Activated CD8-positive, alpha-beta memory T cell treated with anti-CD3 and anti-CD28 coated beads, Interleukin-2, amount 10 ng/mL, durations not matched to agents 7 days and 5 days (primary cell): ENCODE data around the gene UBE2C. TPM values are rescaled to one million over a fixed set of nuclear protein-coding genes. Genes with fewer than 3 reads are reported as not detected.

Experiments used
- ATAC-seq: fragments of 150-1000 bp; cut with Tn5 transposase; one replicate; pipeline ENCODE4 v1.10.0; 2021; ENCODE audit warnings: moderate library complexity
- CTCF ChIA-PET: fragments of 350-600 bp; sonication (Branson Sonifier 250); formaldehyde crosslinking; loops from one replicate; lab custom pipeline; 2021; ENCODE audit warnings: antibody characterized with exemption; lab: Charles Lee
- DNase-seq: peaks from one replicate; pipeline ENCODE4 v3.0.0-alpha.2; 2020
- H3K27ac Mint-ChIP-seq: one replicate; pipeline ENCODE4 v1.8.0; 2021; ENCODE audit warnings: mild to moderate bottlenecking, mixed read lengths
- H3K27me3 Mint-ChIP-seq: one replicate; pipeline ENCODE4 v1.8.0; 2021; ENCODE audit warnings: mixed read lengths
- H3K36me3 Mint-ChIP-seq: one replicate; pipeline ENCODE4 v1.8.0; 2021; ENCODE audit warnings: mild to moderate bottlenecking, mixed read lengths
- H3K4me1 Mint-ChIP-seq: one replicate; pipeline ENCODE4 v1.8.0; 2021; ENCODE audit warnings: mixed read lengths
- H3K4me3 Mint-ChIP-seq: one replicate; pipeline ENCODE4 v1.8.0; 2021; ENCODE audit warnings: mild to moderate bottlenecking, moderate library complexity, mixed read lengths
- H3K9me3 Mint-ChIP-seq: one replicate; pipeline ENCODE4 v1.8.0; 2022; ENCODE audit warnings: low read depth, mixed read lengths
- total RNA-seq, 2 experiments: library from RNA; stranded (reverse); gene quantifications; one replicate each; pipeline ENCODE4 v1.2.3, GENCODE V29; 2021

The UBE2C gene
- total RNA-seq, 2 experiments from 2014 or later: 206 to 219 TPM

DNA sequence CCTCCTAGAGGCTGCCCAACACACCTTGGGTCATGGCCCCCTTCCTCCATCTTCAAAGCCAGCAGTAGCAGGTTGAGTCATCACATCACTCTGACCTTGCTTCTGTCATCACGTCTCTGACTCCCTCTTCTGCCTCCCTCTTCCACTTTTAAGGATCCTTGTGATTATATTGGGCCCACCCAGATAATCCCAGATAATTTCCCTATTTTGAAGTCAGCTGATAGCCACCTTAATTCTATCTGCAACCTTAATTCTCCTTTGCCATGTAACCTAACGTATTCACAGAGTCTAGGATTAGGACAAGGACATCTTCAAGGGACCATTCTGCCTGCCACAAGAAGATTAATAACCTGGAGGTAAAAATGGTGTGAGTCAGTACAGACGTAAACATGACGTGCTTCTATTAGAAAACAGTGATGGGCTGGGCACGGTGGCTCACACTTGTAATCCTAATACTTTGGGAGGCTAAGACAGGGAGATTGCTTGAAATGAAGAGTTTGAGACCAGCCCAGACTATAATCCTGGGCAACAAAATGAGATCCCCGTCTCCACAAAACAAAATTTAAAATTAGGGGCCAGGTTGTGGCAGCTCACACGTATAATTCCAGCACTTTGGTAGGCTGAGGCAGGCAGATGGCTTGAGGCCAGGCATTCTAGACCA lies 48.2 kb downstream of the UBE2C start:
- Mint-ChIP-seq H3K27me3 (no peaks in the 10 kb centered on the region), H3K4me1 (peaks cover 37% of the 10 kb centered on the region), H3K9me3 (no peaks in the 10 kb centered on the region), H3K36me3 (peaks cover 8% of the 10 kb centered on the region), H3K27ac (no peak overlapping the region), H3K4me3 (no peak overlapping the region)
- CTCF ChIA-PET: interaction anchor here (1.0 kb wide), 1 partner anchor 23 kb away, joined by 3 read pairs; no protein-coding TSS in a partner anchor
- DNase-seq (no peak), ATAC-seq (no peak)

DNA sequence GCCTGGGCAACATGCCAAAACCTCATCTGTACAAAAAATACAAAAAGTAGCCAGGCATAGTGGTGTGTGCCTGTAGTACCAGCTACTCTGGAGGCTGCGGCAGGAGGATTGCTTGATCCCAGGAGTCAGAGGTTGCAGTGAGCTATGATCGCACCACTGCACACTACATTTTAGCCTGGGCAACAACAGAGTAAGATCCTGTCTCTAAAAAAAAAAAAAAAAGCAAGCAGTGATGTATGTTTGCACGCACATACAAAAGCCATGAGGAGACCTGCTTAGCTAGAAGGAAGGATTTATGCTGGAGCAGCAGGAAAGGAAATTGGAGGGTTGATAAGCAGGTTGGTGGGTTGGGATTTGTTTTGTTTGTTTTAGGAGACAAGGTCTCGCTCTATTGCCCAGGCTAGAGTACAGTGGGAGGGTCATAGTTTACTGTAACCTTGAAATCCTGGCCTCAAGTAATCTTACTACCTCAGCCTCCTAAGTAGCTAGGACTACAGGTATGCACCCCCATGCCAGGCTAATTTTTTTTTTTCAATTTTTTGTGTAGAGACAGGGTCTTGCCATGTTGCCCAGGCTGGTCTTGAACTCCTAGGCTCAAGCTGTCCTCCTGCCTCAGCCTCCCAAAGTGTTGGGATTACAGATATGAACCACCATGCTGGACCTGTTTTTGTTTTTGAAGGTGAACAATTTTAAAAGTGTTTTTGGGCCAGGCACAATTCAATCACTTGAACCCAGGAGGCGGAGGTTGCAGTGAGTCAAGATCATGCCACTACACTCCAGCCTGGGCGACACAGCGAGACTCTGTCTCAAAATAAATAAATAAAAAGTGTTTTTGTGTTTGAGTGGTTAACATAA lies 49.0 kb downstream of the UBE2C start:
- H3K4me1 Mint-ChIP-seq: peaks cover 30% of the 10 kb centered on the region
- CTCF ChIA-PET: interaction anchor here (1.0 kb wide), 1 partner anchor 22 kb away, joined by 3 read pairs; no protein-coding TSS in a partner anchor
- no peak for ATAC-seq
- no peak for DNase-seq
- H3K27me3 Mint-ChIP-seq: no peaks in the 10 kb centered on the region
- no peak overlapping the region for H3K4me3 Mint-ChIP-seq
- H3K36me3 Mint-ChIP-seq: peaks cover 8% of the 10 kb centered on the region
- no peak overlapping the region for H3K27ac Mint-ChIP-seq
- H3K9me3 Mint-ChIP-seq: no peaks in the 10 kb centered on the region

DNA sequence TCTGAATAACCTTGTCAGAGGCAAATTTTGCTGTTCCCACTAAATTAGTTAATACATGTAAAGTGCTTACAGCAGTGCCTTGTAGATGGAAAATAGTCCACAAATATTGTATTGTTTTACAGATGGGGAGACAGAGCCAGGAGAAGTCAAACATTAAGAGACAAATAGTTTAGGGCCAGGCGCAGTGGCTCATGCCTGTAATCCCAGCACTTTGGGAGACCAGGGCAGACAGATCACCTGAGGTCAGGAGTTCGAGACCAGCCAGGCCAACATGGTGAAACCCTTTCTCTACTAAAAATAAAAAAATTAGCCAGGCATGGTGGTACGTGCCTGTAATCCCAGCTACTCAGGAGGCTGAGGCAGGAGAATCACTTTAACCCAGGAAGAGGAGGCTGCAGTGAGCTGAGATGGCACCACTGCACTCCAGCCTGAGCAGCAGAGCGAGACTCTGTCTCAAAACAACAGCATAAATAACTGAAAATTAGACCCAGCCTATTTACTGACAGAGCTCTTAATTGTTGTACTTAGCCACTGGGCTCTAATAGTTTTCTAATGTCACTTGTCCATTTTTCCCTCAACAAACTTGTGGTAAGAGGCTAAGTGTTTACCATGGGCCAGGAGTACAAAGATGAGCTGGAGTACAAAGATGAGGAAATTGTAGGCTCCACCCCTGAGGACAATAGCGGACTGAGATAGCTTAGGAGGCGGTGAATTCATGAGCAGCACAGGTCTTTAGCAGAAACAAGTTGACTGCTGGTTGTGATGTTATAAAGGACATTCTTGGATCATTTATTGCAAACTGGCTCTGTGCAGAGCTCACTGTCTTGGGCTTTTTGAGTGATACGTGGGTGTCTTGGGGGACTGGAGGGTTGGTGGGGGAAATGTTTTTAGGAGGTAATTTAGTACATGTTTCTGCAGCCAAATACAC lies 51.4 kb downstream of the UBE2C start:
- H3K9me3 Mint-ChIP-seq: no peaks in the 10 kb centered on the region
- H3K4me1 Mint-ChIP-seq: peaks cover 14% of the 10 kb centered on the region
- H3K27ac Mint-ChIP-seq: no peak overlapping the region
- CTCF ChIA-PET: interaction anchor here (0.8 to 1.2 kb wide), 3 partner anchors 65 to 106 kb away, joined by 3 to 6 read pairs (median 3); no protein-coding TSS in a partner anchor
- no peak overlapping the region for H3K4me3 Mint-ChIP-seq
- DNase-seq: no peak
- no peaks in the 10 kb centered on the region for H3K27me3 Mint-ChIP-seq
- peaks cover 8% of the 10 kb centered on the region for H3K36me3 Mint-ChIP-seq
- ATAC-seq: no peak

GRCh38 chr20:45866454-45866853 lies 54.0 kb downstream of the UBE2C start:
- Mint-ChIP-seq H3K36me3 (peaks cover 3% of the 10 kb centered on the region), H3K9me3 (no peaks in the 10 kb centered on the region), H3K27ac (no peak overlapping the region), H3K4me1 (peaks cover 3% of the 10 kb centered on the region), H3K4me3 (no peak overlapping the region), H3K27me3 (no peaks in the 10 kb centered on the region)
- CTCF ChIA-PET: interaction anchor here (0.5 kb wide), 1 partner anchor 44 kb away, joined by 3 read pairs; no protein-coding TSS in a partner anchor
- DNase-seq (no peak), ATAC-seq (no peak)

Other genes starting within 250 kb of the UBE2C start
- gene WFDC8, start 233.4 kb upstream of the UBE2C start, total RNA-seq: not detected
- gene WFDC10A, start 182.9 kb upstream of the UBE2C start, total RNA-seq: not detected
- not detected for gene WFDC9, start 181.4 kb upstream of the UBE2C start, total RNA-seq
- not detected for gene WFDC11, start 142.4 kb upstream of the UBE2C start, total RNA-seq
- gene WFDC13, start 110.6 kb upstream of the UBE2C start, total RNA-seq: not detected
- not detected for gene WFDC10B, start 107.6 kb upstream of the UBE2C start, total RNA-seq
- gene SPINT4, start 90.3 kb upstream of the UBE2C start, total RNA-seq: not detected
- not detected for gene WFDC3, start 20.8 kb upstream of the UBE2C start, total RNA-seq
- 10 to 100 TPM; 30.5 to 32.7 TPM for gene DNTTIP1, start 20.7 kb upstream of the UBE2C start, total RNA-seq
- not detected for gene TNNC2, start 14.7 kb downstream of the UBE2C start, total RNA-seq
- 1 to 10 TPM in 1 of 2 experiments, under 1 TPM in 1; 0.96 to 1.1 TPM for gene SNX21, start 21.2 kb downstream of the UBE2C start, total RNA-seq
- gene ACOT8, start 44.7 kb downstream of the UBE2C start, total RNA-seq: 10 to 100 TPM; 36.1 TPM
- 1 to 10 TPM; 4.5 to 6.5 TPM for gene ZSWIM3, start 45.0 kb downstream of the UBE2C start, total RNA-seq
- gene ZSWIM1, start 68.6 kb downstream of the UBE2C start, total RNA-seq: 1 to 10 TPM; 2.2 to 4.4 TPM
- gene SPATA25, start 75.0 kb downstream of the UBE2C start, total RNA-seq: 1 to 10 TPM in 1 of 2 experiments, under 1 TPM in 1; 0.55 to 1.2 TPM
- gene NEURL2, start 78.6 kb downstream of the UBE2C start, total RNA-seq: 1 to 10 TPM in 1 of 2 experiments, under 1 TPM in 1; 0.91 to 1.9 TPM
- gene CTSA, start 78.7 kb downstream of the UBE2C start, total RNA-seq: 10 to 100 TPM; 55.5 to 69.6 TPM
- gene PLTP, start 99.5 kb downstream of the UBE2C start, total RNA-seq: 1 to 10 TPM; 3.2 to 3.3 TPM
- 10 to 100 TPM; 41.6 to 52.3 TPM for gene PCIF1, start 122.0 kb downstream of the UBE2C start, total RNA-seq
- 10 to 100 TPM; 39.4 to 40.6 TPM for gene ZNF335, start 159.6 kb downstream of the UBE2C start, total RNA-seq
- gene MMP9, start 196.3 kb downstream of the UBE2C start, total RNA-seq: under 1 TPM in 1 of 2 experiments, not detected in 1; 0.30 TPM
- 1 to 10 TPM; 1.7 to 2.0 TPM for gene SLC12A5, start 216.6 kb downstream of the UBE2C start, total RNA-seq